ENCODE data around the gene P2RY2. TPM values are rescaled to one million over a fixed set of nuclear protein-coding genes. Genes with fewer than 3 reads are reported as not detected.

Gene P2RY2
- total and polyA plus RNA-seq, 2 of the 8 experiments (the other 6 are each of a cell fraction or from before 2014, with no cell fraction given) = 1.0 to 1.5 TPM

DNA sequence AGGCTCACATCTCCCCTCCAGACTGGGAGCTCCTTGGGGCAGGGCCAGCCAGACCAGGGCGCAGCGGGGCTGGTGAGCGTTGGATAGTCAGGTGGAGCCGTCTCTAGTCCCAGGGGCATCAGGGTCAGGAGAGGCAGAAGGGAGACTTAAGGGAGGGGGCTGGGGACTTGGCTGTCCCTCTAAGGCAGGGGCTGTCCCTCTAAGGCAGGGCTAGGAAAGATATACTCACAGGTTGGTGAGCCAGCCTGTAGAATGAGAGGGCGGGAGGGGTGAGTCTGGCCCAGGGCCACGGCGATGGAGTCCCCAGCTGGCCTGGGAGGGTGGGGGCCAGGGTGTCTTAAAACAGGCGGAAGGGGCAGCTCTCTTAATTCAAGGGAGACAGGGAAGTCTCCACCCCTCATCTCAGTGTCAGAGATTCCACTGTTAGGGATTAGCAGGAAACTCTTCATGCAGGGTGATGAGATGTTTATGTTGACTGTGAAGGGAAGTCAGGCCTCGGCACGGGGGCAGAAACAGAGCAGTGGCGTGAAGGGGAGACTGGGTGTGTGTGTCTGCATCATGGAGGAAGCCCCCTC is 11.3 kb downstream of the P2RY2 start:
- Histone ChIP-seq H4K20me1 (replicated peaks in 1 of 2; ENCODE audit: control insufficient read depth in 1 of 2, insufficient read depth in 2 of 2, low read length in 2 of 2) (no peaks in the 10 kb centered on the region), H4K8ac (ENCODE audit: extremely low read depth, insufficient read depth, low read length) (no peak overlapping the region; the same call in 1 of the 2 replicates), H3K4ac (replicated peaks; ENCODE audit: insufficient read length, low read depth, low read length) (no peak overlapping the region), H4K91ac (replicated peaks; ENCODE audit: insufficient read length, low read length) (no peak overlapping the region), H3K23ac (ENCODE audit: insufficient read length) (no peak overlapping the region), H3K36me3 (ENCODE audit: control insufficient read depth in 2 of 4, insufficient read depth in 4 of 4, low read length in 3 of 4) (no peaks in the 10 kb centered on the region), H3K27me3 (replicated peaks in 1 of 4; ENCODE audit: control insufficient read depth in 3 of 4, extremely low read depth in 1 of 4, insufficient read depth in 3 of 4, low read length in 3 of 4) (no peaks in the 10 kb centered on the region; a peak in 1 of 7 replicates), H2AK5ac (ENCODE audit: low read depth, low read length) (no peak overlapping the region), H3K27ac (ENCODE audit: low read depth, low read length) (no peak overlapping the region), H2BK15ac (ENCODE audit: low read length) (no peak overlapping the region), H2BK120ac (replicated peaks; ENCODE audit: low read depth, low read length) (no peak overlapping the region), H3K79me1 (ENCODE audit: low read depth, low read length) (no peaks in the 10 kb centered on the region; the same call in 1 of the 2 replicates), H2BK5ac (ENCODE audit: low read depth, low read length) (no peak overlapping the region), H3K18ac (ENCODE audit: extremely low read depth, low read length) (no peak overlapping the region; the same call in 1 of the 2 replicates), H4K5ac (ENCODE audit: insufficient read length, low read depth, low read length) (no peak overlapping the region), H3K4me3 (ENCODE audit: extremely low read depth in 1 of 4, insufficient read depth in 2 of 4, low read depth in 3 of 4, low read length in 4 of 4) (no peak overlapping the region), H2BK12ac (ENCODE audit: low read depth, low read length) (no peak overlapping the region), H3K4me1 (replicated peaks in 1 of 4; ENCODE audit: control insufficient read depth in 3 of 4, insufficient read depth in 4 of 4, low read length in 3 of 4) (peaks cover 3 to 15% (median 13%) of the 10 kb centered on the region in 4 experiments), H2BK20ac (ENCODE audit: low read length) (peak overlapping the region; percentile 3; the same call in 1 of the 2 replicates), H3K56ac (replicated peaks; ENCODE audit: insufficient read length, low read depth, low read length) (no peak overlapping the region), H3K23me2 (ENCODE audit: low read depth, low read length) (no peaks in the 10 kb centered on the region; the same call in 1 of the 2 replicates), H3K14ac (ENCODE audit: insufficient read length) (no peak overlapping the region), H3K4me2 (ENCODE audit: insufficient read depth in 1 of 2, low read depth in 2 of 2, low read length in 2 of 2) (no peak overlapping the region), H3K9me3 (ENCODE audit: insufficient read depth in 2 of 2, low read depth in 1 of 2, low read length in 1 of 2) (no peaks in the 10 kb centered on the region), H2AFZ (ENCODE audit: low read length) (no peak overlapping the region), H3K79me2 (ENCODE audit: control insufficient read depth in 1 of 2, insufficient read depth in 2 of 2, low read length in 2 of 2) (no peaks in the 10 kb centered on the region), H3K9ac (replicated peaks in 1 of 4; ENCODE audit: extremely low read depth in 1 of 4, low read depth in 3 of 4, low read length in 3 of 4) (no peak overlapping the region)
- 90% methylated on average over 10 of the region's 11 CpGs; no CpG with 5 or more reads in 1 of the 2 experiments for WGBS, 2 experiments (ENCODE audit: extremely low coverage in 1 of 2, insufficient coverage in 1 of 2, insufficient read length in 1 of 2, insufficient replicate concordance in 2 of 2, low coverage in 1 of 2, low lambda C conversion rate in 2 of 2, missing lambda C conversion rate in 1 of 2)
- DNase-seq (ENCODE audit: low read depth in 1 of 2, low spot score in 2 of 2) = no peak
- POLR2A ChIA-PET (ENCODE audit: partially characterized antibody) = interaction anchor here (0.7 to 1.8 kb wide), 4 partner anchors 10 to 60 kb away, joined by 3 to 4 read pairs (median 3); no protein-coding TSS in a partner anchor
- no peak for FAIRE-seq
- CTCF ChIA-PET (ENCODE audit: partially characterized antibody) = interaction anchor here (0.6 to 21.6 kb wide), 17 partner anchors 8 to 397 kb away, joined by 3 to 451 read pairs (median 4); partner anchors contain the start of gene FCHSD2
- TF ChIP-seq CHD1 (IDR thresholded peaks at IDR 0.05; ENCODE audit: low read depth, low read length) (no peak), KDM5A (IDR thresholded peaks at IDR 0.05; ENCODE audit: low read length) (no peak), ZNF274 (IDR thresholded peaks at IDR 0.05; ENCODE audit: borderline replicate concordance, extremely low read depth, low read length) (no peak), CTCF (IDR thresholded peaks at IDR 0.05; ENCODE audit: control extremely low read depth in 1 of 3, insufficient read depth in 1 of 3, low read depth in 1 of 3, low read length in 3 of 3) (no peak), SP1 (IDR thresholded peaks at IDR 0.05; ENCODE audit: low read depth, low read length) (no peak), KDM1A (IDR thresholded peaks at IDR 0.05; ENCODE audit: borderline replicate concordance, low read length) (no peak), TBP (IDR thresholded peaks at IDR 0.05; ENCODE audit: low read depth, low read length) (no peak), EZH2 (IDR thresholded peaks at IDR 0.05; ENCODE audit: low read depth, low read length, severe bottlenecking) (no peak), KDM4A (IDR thresholded peaks at IDR 0.05; ENCODE audit: low read depth, low read length, severe bottlenecking) (no peak)
- TF ChIP-seq, protein P1, sequence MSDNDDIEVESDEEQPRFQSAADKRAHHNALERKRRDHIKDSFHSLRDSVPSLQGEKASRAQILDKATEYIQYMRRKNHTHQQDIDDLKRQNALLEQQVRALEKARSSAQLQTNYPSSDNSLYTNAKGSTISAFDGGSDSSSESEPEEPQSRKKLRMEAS (IDR thresholded peaks at IDR 0.05) = no peak
